Cardiac muscle cell (in vitro differentiated cells and primary cell): ENCODE results near the gene PCDHGA9. TPM values are rescaled to one million over a fixed set of nuclear protein-coding genes. Genes with fewer than 3 reads are reported as not detected.
"Not testable (repeated sequence)": the region's sequence is repeated elsewhere in the genome, so short reads cannot be mapped to it uniquely, and the experiment has no call there.

Source experiments
- DNase-seq, 2 donors: peaks; one replicate each; pipeline versions ENCODE4 v3.0.0 to v3.0.0-alpha.2; 2010 to 2017; ENCODE audit warnings: low read depth in 1 of 2, low spot score in 1 of 2
- H3K27ac ChIP-seq: fragments of 200-600 bp; sonication (generic); 2 replicates; pipeline ENCODE4 v1.5.1; 2016
- H3K27me3 ChIP-seq: fragments of 200-600 bp; sonication (generic); 2 replicates; pipeline ENCODE4 v1.6.0; 2016; ENCODE audit warnings: control low read depth
- H3K36me3 ChIP-seq: fragments of 200-600 bp; sonication (generic); 2 replicates; pipeline ENCODE4 v1.5.1; 2016; ENCODE audit warnings: control low read depth
- H3K4me1 ChIP-seq: fragments of 200-600 bp; sonication (generic); 2 replicates; pipeline ENCODE4 v1.8.1; 2017; ENCODE audit warnings: low read depth, mild to moderate bottlenecking, mixed run types
- H3K4me3 ChIP-seq: fragments of 200-600 bp; sonication (generic); 2 replicates; pipeline ENCODE4 v1.5.1; 2016; ENCODE audit warnings: mild to moderate bottlenecking
- H3K9me3 ChIP-seq: fragments of 200-600 bp; sonication (generic); 2 replicates; pipeline ENCODE4 v1.5.1; 2017; ENCODE audit warnings: low read depth, mild to moderate bottlenecking, control low read depth
- CTCF ChIP-seq: IDR thresholded peaks from 2 replicates; pipeline ENCODE4 v1.5.1; 2012; ENCODE audit warnings: low read depth, mild to moderate bottlenecking, low read length
- polyA plus RNA-seq: library from polyadenylated mRNA; unstranded; fragments of >200 nt; fragmentation: Nextera tagmentation; extraction: Ambion mirVana; gene quantifications from 2 replicates; pipeline ENCODE4 v1.2.1, GENCODE V29; 2016
- total RNA-seq: library from RNA; depleted of rRNA; stranded (reverse); fragments of >200 nt; gene quantifications from 2 replicates; pipeline ENCODE4 v1.2.3, GENCODE V29; 2016

PCDHGA9 gene
- total and polyA plus RNA-seq, 2 experiments from 2014 or later, result 0.04 to 1.8 TPM

- H3K4me3 ChIP-seq, result no peak overlapping the region
- DNase-seq, result no peak
- H3K27me3 ChIP-seq, result no peaks in the 10 kb centered on the region
- no peak overlapping the region for H3K27ac ChIP-seq
- no peak for TF ChIP-seq CTCF
- peaks cover 7% of the 10 kb centered on the region for H3K9me3 ChIP-seq
- no peaks in the 10 kb centered on the region for H3K4me1 ChIP-seq
- no peaks in the 10 kb centered on the region for H3K36me3 ChIP-seq
Measured at GRCh38 chr5:141389153-141390042, 13.2 kb upstream of the PCDHGA9 start.

GRCh38 chr5:141392429-141393198 lies 10.0 kb upstream of the PCDHGA9 start, which contains the start of gene PCDHGA8:
Gene PCDHGA8, plus strand, starts transcription at chr5:141392633. Its CDS starts 181 bp downstream, at chr5:141392814.
- Histone ChIP-seq H3K27ac (no peak within 1 kb of the TSS), H3K4me3 (no peak within 1 kb of the TSS), H3K9me3 (peaks cover 7% of the 10 kb centered on the region), H3K27me3 (no peaks in the 10 kb centered on the region), H3K36me3 (no peaks in the 10 kb centered on the region), H3K4me1 (no peaks in the 10 kb centered on the region)
- no peak for DNase-seq
- no peak for TF ChIP-seq CTCF

- Histone ChIP-seq H3K4me3 (no peak overlapping the region), H3K27ac (no peak overlapping the region), H3K4me1 (no peaks in the 10 kb centered on the region), H3K9me3 (peaks cover 7% of the 10 kb centered on the region), H3K27me3 (no peaks in the 10 kb centered on the region), H3K36me3 (no peaks in the 10 kb centered on the region)
- no peak for DNase-seq
- no peak for TF ChIP-seq CTCF
Measured at GRCh38 chr5:141393267-141393666, 9.3 kb upstream of the PCDHGA9 start.

GRCh38 chr5:141394401-141395187 lies 8.0 kb upstream of the PCDHGA9 start:
- not testable (repeated sequence) for H3K9me3 ChIP-seq, H3K4me3 ChIP-seq, H3K4me1 ChIP-seq, H3K27me3 ChIP-seq, H3K27ac ChIP-seq, DNase-seq, H3K36me3 ChIP-seq

- not testable (repeated sequence) for H3K9me3 ChIP-seq, H3K36me3 ChIP-seq, H3K4me3 ChIP-seq, H3K27me3 ChIP-seq, H3K4me1 ChIP-seq, H3K27ac ChIP-seq
- DNase-seq, result peak in 1 of 2 donors; percentile 60
- peak; percentile 58 for TF ChIP-seq CTCF
Measured at GRCh38 chr5:141397756-141398551, 4.6 kb upstream of the PCDHGA9 start, which contains the start of gene PCDHGB5. Gene PCDHGB5, plus strand, starts transcription at chr5:141397947. Its CDS starts 181 bp downstream, at chr5:141398128.
